B cell (primary cell): ENCODE results near the gene SFT2D1.

Experiments used
- EZH2 ChIP-seq: IDR thresholded peaks from 2 replicates; pipeline ENCODE4 v1.6.1; 2012; ENCODE audit warnings: borderline replicate concordance, low read depth, mild to moderate bottlenecking, moderate library complexity, low read length; ENCODE audit not compliant: insufficient read depth, poor library complexity, severe bottlenecking
- TF ChIP-seq, protein P1 (sequence below): fragments of 200-600 bp; IDR thresholded peaks from one replicate; pipeline ENCODE4 v1.8.0; 2022; ENCODE audit warnings: antibody characterized with exemption, mild to moderate bottlenecking

DNA sequence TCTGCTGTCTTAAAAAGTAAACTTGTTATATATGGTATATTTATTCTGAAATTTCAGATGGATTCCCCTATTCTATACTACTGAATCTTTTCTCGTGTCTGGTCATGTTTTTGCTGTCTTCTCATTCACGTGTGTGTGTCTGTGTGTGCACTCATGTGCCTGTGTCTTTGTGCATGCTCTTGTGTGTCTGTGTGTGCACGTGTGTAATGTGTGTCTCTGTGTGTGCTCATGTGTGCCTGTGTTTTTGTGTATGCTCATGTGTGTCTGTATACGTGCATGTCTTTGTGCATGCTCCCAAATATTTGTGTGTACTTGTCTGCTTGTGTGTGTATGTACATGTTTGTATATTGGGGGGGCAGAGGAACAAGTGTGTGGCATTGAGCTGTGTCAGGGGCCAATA lies 68.2 kb downstream of the SFT2D1 start:
- TF ChIP-seq, protein P1, sequence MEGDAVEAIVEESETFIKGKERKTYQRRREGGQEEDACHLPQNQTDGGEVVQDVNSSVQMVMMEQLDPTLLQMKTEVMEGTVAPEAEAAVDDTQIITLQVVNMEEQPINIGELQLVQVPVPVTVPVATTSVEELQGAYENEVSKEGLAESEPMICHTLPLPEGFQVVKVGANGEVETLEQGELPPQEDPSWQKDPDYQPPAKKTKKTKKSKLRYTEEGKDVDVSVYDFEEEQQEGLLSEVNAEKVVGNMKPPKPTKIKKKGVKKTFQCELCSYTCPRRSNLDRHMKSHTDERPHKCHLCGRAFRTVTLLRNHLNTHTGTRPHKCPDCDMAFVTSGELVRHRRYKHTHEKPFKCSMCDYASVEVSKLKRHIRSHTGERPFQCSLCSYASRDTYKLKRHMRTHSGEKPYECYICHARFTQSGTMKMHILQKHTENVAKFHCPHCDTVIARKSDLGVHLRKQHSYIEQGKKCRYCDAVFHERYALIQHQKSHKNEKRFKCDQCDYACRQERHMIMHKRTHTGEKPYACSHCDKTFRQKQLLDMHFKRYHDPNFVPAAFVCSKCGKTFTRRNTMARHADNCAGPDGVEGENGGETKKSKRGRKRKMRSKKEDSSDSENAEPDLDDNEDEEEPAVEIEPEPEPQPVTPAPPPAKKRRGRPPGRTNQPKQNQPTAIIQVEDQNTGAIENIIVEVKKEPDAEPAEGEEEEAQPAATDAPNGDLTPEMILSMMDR: no peak
- TF ChIP-seq EZH2: no peak
